Measurements from ENCODE around the gene EPB41L2.

The EPB41L2 gene

DNA sequence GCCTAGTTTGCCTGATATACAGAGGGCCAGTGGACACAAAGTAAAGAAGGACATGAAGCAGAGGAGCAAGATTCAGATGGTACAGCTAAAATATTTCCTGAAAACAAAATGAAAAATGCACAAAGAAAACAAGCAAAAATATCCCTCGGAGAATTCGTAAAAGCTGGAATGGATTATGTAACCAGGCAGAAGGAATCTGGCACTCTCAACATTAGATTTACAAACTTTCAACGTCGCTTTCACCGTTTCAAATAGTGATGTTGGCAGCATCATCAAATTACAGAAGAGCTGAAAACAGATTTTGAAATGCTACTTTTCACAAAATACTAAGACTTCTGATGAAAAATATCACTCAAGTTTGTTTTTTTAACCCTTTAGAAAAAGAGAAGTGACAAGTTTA is 224.1 kb downstream of the EPB41L2 start:
- Histone ChIP-seq H3K9ac (ENCODE audit: low read depth, low read length) (no peak overlapping the region), H3K36me3 (ENCODE audit: insufficient read depth, low read length) (no peaks in the 10 kb centered on the region), H3K4me1 (ENCODE audit: insufficient read depth, low read length) (peaks cover 28% of the 10 kb centered on the region), H3K9me3 (ENCODE audit: control insufficient read depth, insufficient read depth, low read length) (no peaks in the 10 kb centered on the region)

DNA sequence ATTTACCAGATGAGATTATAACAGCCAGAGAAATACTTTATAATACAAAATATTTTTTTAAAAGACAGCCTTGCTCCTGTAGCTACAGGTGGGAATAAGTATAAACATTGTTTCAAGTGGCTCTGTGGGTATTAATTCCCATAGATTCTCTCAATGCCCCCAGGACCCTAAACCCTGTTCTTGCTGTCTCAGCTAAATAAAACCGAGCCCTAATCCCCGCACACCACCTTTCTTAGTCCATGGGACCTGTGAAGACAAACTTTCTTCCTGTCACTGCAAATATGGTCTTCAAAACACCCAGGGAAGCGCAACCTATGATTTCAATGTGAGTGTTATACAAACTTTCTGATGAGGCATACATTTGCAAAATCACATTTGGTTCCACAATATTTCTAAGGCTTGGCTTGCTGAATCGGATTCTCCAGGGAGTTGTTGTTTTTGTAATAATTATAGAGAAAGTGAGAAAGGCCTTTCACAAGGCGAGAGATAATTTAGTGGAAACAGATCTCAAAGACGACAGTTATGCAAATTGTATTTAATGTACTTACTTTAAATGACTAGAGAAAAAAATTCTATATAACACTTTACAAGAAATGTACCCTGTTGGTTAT is 224.7 kb downstream of the EPB41L2 start:
- Histone ChIP-seq H3K36me3 (ENCODE audit: insufficient read depth, low read length) (no peaks in the 10 kb centered on the region), H3K9ac (ENCODE audit: low read depth, low read length) (no peak overlapping the region), H3K4me1 (ENCODE audit: insufficient read depth, low read length) (peaks cover 28% of the 10 kb centered on the region)

DNA sequence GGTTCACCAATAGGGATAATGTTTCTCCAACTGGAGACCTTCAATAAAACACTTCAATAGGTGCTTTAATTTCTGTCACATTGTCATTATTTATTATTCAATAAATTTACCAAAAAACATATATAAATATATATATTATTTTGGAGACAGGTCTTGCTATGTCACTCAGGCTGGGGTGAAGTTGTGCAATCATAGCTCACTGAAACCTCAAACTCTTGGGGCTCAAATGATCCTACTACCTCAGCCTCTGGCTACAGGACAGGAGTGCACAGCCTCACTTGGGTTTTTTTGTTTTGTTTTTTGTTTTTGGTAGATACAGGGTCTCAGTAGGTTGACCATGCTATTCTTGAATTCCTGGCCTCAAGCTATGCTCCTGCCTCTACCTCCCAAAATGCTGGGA is 226.0 kb downstream of the EPB41L2 start:
- H3K4me1 ChIP-seq (ENCODE audit: insufficient read depth, low read length): peaks cover 28% of the 10 kb centered on the region

More for the DNA sequence above, 224.7 kb downstream of the EPB41L2 start:
- no peaks in the 10 kb centered on the region for H3K9me3 ChIP-seq (ENCODE audit: control insufficient read depth, insufficient read depth, low read length)

DNA sequence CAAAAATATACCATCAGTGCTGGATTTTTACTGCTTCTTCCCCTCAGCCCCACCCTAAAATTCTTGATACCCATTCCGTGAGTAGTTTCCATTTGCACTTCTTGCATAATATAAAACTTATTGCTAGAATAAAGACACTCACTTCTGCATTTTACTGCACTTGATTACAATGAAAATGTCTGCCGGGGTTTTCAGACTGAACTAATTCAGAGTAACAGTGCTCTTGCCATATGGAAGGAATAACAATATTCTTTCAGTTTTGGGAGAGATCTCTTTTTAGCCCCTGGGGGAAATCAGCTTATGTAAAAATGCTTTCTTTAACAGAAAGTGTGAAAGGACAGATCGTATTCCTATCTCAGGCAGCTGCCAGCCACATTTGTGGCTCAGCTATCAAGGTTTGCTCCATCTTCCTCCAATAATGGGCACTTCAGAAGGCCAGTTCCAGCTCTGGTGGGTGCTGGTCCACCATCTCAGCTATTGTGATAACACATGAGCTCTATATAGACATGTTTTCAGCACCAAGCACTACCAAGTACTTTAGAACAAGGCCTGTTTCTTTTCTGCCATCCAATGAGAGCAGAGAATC is 226.9 kb downstream of the EPB41L2 start:
- no peaks in the 10 kb centered on the region for H3K36me3 ChIP-seq (ENCODE audit: insufficient read depth, low read length)
- H3K9me3 ChIP-seq (ENCODE audit: control insufficient read depth, insufficient read depth, low read length): no peaks in the 10 kb centered on the region
- peaks cover 22% of the 10 kb centered on the region for H3K4me1 ChIP-seq (ENCODE audit: insufficient read depth, low read length)
- H3K9ac ChIP-seq (ENCODE audit: low read depth, low read length): no peak overlapping the region

More for the DNA sequence above, 226.0 kb downstream of the EPB41L2 start:
- no peak overlapping the region for H3K9ac ChIP-seq (ENCODE audit: low read depth, low read length)
- no peaks in the 10 kb centered on the region for H3K36me3 ChIP-seq (ENCODE audit: insufficient read depth, low read length)
- H3K9me3 ChIP-seq (ENCODE audit: control insufficient read depth, insufficient read depth, low read length): no peaks in the 10 kb centered on the region

DNA sequence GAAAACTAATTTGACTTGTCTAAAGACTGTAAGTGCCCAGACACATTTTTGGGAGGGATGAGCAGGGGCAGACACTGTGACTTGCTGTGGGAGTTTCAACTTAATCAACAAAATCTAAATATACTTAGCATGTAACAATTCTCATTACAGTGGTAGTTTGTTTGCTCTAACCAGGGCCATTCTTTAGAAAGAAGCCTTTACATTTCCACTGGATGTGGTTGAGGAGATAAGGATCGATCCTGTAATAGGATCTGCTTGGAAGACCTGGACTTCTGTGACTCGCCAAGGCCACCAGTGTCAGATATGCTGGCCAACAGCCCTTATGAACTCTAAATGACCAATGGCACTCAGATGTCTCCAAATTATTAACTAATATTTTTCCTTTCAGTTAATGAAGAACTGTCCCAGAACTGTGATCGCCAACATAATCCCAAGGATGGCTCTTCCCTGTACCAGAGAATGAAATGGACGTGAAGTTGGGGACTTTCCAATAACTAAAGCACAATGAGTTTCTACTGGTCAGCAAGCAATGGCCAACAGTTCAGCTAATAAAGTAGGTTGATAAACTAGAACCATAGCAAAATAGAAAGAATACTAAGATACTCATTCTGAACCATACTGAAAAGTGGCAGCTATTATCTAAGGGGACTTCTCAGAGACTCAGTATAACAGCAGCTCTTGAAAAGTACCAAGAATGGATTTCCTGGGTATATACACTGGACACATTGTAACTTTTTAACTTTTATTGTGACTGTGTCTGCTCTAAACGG is 228.4 kb downstream of the EPB41L2 start:
- H3K9ac ChIP-seq (ENCODE audit: low read depth, low read length): no peak overlapping the region
- peaks cover 7% of the 10 kb centered on the region for H3K4me1 ChIP-seq (ENCODE audit: insufficient read depth, low read length)
- no peaks in the 10 kb centered on the region for H3K36me3 ChIP-seq (ENCODE audit: insufficient read depth, low read length)
- no peaks in the 10 kb centered on the region for H3K9me3 ChIP-seq (ENCODE audit: control insufficient read depth, insufficient read depth, low read length)

DNA sequence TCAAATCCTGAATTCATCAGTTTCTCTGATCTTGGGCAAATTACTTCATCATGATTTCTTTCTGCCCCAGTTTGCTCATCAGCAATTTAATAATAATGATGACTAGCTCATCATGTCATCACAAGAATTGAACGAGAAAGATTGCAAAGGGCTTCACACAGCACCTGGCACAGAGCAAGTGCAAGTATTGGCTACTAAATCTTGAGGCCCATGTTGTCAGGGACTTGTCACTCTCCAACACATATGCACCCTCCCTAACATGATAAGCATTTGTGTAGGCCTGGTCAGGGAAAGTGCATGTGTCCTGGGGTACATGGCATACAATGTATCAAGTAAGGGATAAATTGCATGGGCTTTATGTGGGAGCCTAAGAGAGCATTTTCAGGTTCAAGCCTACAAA is 229.5 kb downstream of the EPB41L2 start:
- no peaks in the 10 kb centered on the region for H3K9me3 ChIP-seq (ENCODE audit: control insufficient read depth, insufficient read depth, low read length)

DNA sequence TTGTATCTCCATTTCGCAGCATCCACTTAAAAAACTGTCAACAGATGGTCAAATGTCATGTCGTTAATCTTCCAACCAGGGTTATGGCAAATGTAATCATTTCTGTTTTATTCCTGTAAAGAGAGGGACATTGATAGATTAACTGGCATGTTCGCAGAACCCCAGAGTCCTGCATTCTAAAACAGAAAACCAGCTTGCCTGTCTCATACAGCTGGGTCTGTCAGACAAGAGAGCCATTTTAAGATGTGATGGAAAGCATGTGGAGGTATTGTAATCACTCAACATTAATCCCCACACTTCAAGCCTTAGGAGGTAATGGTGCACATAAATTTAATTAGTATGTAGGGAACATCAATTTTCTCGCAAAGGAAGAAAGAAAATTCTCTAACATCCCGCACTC is 231.4 kb downstream of the EPB41L2 start:
- Histone ChIP-seq H3K9me3 (ENCODE audit: control insufficient read depth, insufficient read depth, low read length) (no peaks in the 10 kb centered on the region), H3K9ac (ENCODE audit: low read depth, low read length) (no peak overlapping the region), H3K4me1 (ENCODE audit: insufficient read depth, low read length) (no peaks in the 10 kb centered on the region), H3K36me3 (ENCODE audit: insufficient read depth, low read length) (no peaks in the 10 kb centered on the region)

More for the DNA sequence above, 229.5 kb downstream of the EPB41L2 start:
- Histone ChIP-seq H3K36me3 (ENCODE audit: insufficient read depth, low read length) (no peaks in the 10 kb centered on the region), H3K9ac (ENCODE audit: low read depth, low read length) (no peak overlapping the region), H3K4me1 (ENCODE audit: insufficient read depth, low read length) (no peaks in the 10 kb centered on the region)

DNA sequence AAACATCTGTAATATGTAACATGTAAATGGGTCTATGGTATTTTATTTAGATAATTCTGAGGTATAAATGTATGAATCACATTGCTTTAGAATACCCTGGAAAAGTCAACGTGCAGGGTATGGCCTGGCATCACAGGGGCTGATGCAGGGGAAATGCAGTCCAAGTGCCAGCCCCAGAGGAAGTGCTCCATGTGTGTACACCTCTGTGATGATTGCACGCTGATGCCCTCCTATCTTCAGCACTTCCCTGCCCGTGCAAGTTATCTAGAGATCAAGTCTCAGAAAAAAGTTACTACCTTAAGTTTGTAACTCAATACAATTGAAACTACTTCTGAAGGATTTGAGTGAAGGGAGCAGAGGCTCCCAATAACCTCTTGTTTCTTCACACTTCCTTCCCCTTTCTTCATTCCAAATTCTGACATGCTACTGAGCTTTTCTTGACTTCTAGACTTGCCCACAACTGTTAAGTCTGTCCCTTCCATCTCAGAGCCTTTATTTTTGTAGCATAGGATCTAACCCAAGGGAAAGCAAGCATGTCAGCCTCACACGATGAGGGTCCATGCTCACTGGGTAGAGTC is 233.6 kb downstream of the EPB41L2 start:
- Histone ChIP-seq H3K9ac (ENCODE audit: low read depth, low read length) (no peak overlapping the region), H3K36me3 (ENCODE audit: insufficient read depth, low read length) (no peaks in the 10 kb centered on the region), H3K4me1 (ENCODE audit: insufficient read depth, low read length) (peaks cover 10% of the 10 kb centered on the region), H3K9me3 (ENCODE audit: control insufficient read depth, insufficient read depth, low read length) (no peaks in the 10 kb centered on the region)

DNA sequence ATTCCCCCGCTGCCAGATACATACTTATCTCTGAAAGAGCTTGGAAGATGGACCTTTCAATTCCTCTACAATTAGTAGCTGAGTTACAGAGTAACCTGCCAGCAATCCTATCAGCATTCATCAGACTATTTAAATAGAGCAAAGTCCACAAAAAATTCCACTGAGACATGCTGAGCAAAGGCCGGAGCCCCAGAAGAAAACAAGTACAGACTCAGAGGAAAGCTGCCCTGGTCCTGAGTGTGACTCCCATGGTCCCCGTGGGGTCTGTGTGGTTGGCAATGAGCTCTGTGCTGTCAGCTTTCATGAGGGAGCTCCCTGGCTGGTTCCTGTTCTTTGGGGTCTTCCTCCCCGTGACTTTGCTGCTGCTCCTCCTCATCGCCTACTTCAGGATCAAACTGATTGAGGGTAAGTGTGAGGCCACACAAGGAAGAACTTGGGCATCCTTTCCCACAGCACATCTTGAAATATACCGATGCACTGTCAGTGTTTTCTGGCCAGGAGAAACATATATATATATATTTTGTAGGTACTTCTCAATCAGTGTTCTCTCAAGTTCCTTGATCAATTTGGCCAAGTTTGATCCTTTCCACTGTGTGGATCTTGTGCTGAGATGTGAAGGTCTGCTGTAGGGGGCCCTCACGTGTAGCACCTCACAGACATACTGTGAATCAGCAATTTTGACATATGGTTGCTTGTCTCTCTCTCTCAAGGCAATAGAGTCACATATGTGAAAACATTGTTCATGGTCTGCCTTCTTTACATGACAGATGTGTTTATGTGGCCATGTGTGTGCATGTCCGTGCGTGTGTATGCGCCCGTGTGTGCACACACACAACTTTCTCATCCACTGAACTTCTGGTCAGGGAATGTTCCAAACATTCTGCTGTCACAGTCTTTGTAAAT is 235.5 kb downstream of the EPB41L2 start, which contains the start of gene SMLR1:
TSS of gene SMLR1 (plus strand) at position 160 of the 903 bp plus-strand sequence. CDS start at position 168, 8 bp downstream.
- Histone ChIP-seq H3K36me3 (ENCODE audit: insufficient read depth, low read length) (no peaks in the 10 kb centered on the region), H3K9me3 (ENCODE audit: control insufficient read depth, insufficient read depth, low read length) (no peaks in the 10 kb centered on the region), H3K4me1 (ENCODE audit: insufficient read depth, low read length) (peaks cover 10% of the 10 kb centered on the region), H3K9ac (ENCODE audit: low read depth, low read length) (no peak within 1 kb of the TSS)

DNA sequence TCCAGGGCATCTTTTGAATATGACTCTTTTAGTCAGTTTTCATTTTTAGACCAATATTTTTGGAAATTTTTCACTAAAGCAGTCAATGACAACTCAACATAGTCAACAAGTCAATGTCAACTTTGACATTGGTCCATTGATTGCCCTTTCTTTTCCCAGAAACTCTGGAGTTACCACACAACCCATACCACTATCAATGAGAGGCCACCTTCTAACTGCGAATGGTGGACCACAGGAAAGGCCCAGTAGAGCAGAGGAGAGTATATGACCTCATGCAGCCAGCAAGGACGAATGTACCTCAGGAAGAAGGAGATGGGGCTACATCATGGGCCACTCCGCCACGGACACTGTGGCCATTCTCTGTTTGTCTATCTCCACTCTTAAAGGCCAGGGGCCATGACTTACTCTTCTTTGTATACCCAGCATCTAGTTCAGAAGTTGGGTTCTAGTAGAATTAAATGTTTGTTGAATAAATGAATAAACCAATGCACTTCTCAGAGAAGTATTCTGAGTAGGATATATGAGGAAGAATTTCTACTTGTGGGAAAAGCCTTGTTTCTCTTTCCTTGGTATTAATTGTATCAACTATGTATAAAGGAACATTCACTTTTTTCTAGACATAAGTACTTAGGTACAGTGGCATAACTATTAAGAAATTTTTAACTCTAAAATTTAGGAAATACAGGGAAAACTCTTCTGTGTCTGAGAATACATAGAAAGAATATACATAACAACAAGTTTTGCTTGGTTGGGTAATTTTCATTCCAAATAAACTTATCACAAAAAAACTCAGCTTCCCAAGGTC is 236.4 kb downstream of the EPB41L2 start:
- H3K9ac ChIP-seq (ENCODE audit: low read depth, low read length): no peak overlapping the region
- peaks cover 10% of the 10 kb centered on the region for H3K4me1 ChIP-seq (ENCODE audit: insufficient read depth, low read length)
- no peaks in the 10 kb centered on the region for H3K9me3 ChIP-seq (ENCODE audit: control insufficient read depth, insufficient read depth, low read length)
- H3K36me3 ChIP-seq (ENCODE audit: insufficient read depth, low read length): no peaks in the 10 kb centered on the region

DNA sequence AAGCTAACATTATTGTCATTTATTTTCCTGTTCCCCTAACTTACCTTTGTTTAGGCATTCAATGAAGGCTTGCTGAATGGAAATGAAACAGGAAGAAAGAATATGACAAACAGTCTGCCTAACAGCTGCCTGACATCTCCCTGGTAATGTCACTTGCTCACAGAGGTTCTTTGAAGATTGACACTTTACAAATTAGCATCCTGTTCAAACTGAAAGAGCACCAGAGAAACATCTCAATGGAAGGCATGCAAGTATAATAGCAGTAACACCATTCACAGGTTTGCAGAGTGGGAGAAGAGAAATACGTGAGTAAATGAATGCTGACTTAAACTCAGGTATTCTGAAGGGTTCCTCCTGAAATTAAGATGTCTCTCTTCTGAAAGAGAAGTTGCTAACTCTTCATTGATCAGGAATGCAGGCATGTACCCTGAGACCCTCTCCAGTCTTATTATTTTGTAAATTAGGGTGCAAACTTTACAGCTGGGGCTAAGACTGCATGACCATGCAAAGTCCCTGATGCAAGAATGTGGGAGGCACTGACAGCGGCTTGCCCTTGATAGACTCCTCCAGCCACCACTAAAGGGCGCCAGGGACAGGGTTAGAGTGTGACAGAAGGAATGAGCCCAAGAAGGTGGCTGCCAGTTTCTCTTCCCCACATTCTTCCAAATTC is 237.1 kb downstream of the EPB41L2 start:
- no peaks in the 10 kb centered on the region for H3K9me3 ChIP-seq (ENCODE audit: control insufficient read depth, insufficient read depth, low read length)
- H3K4me1 ChIP-seq (ENCODE audit: insufficient read depth, low read length): peaks cover 10% of the 10 kb centered on the region
- no peak overlapping the region for H3K9ac ChIP-seq (ENCODE audit: low read depth, low read length)
- H3K36me3 ChIP-seq (ENCODE audit: insufficient read depth, low read length): no peaks in the 10 kb centered on the region

DNA sequence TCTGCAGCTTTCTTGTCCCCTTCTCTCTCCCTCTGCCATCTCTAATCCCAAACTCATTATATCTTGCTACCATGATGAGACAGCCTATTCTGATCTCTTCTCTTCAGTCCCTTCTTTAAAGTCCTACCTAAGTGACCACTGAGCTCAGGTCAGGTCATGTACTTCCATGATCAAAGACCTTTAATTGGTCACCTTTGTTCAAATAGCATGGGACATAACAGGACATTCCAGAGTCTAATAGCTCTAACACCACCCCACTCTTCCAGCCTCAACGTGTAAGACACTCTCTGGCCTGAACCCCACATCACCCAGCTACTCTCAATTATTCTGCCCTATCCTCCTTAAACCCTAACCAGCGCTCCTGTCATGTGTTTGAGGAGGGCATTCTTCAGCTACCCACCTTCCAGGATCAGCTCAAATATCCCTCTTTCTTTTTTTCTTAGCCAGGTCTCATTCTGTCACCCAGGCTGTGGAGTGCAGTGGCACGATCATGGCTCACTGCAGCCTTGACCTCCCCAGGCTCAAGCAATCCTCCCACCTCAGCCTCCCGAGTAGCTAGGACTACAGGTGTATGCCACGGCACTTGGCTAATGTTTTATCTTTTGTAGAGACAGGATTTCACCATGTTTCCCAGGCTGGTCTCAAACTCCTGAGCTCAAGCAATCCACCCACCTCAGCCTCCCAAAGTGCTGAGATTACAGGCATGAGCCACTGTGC is 237.9 kb downstream of the EPB41L2 start:
- H3K9ac ChIP-seq (ENCODE audit: low read depth, low read length): no peak overlapping the region
- no peaks in the 10 kb centered on the region for H3K9me3 ChIP-seq (ENCODE audit: control insufficient read depth, insufficient read depth, low read length)
- no peaks in the 10 kb centered on the region for H3K36me3 ChIP-seq (ENCODE audit: insufficient read depth, low read length)
- peaks cover 10% of the 10 kb centered on the region for H3K4me1 ChIP-seq (ENCODE audit: insufficient read depth, low read length)

Data from ES-I3 (cell line).